ENCODE measurements around the gene LIME1.

LIME1 gene

DNA sequence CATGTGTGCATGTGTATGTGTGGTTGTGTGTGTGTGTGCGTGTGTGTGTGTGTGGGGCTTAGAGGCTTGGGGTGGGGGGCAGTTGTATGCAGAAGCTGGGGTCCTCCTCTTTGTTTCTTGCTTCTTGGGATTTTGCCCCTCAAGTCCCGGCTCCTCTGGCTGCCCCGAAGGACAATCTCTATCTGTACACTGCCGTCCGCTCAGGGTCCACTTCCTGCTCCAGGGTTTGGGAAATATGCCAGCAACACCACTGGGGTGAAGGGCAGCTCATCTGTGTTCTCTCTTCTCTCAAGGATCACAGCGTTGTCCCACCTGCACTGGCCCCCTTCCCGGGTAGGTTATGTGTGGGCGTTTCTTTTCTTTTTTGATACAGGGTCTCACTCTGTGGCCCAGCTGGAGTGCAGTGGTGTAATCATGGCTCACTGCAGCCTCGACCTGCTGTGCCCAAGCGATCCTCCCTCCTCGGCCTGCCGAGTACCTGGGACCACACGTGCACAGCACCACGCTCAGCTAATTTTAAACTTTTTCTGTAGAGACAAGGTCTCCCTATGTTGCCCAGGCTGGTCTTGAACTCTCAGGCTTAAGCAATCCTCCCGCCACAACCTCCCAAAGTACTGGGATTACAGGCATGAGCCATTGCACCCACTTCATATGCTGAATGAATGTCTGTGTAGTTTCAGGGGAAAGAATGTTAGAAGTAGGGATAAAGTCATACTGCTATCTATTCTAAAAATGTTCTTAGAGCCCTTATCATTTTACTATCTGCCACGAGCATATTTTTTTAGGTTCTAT lies 28.8 kb downstream of the LIME1 start:
- Histone ChIP-seq H3K36me3 (ENCODE audit: control insufficient read depth in 1 of 2, insufficient read depth in 2 of 2, low read length in 2 of 2) (peaks cover 0 to 8% of the 10 kb centered on the region in 2 donors), H3K4me3 (ENCODE audit: low read depth in 1 of 2, low read length in 2 of 2) (no peak overlapping the region)

DNA sequence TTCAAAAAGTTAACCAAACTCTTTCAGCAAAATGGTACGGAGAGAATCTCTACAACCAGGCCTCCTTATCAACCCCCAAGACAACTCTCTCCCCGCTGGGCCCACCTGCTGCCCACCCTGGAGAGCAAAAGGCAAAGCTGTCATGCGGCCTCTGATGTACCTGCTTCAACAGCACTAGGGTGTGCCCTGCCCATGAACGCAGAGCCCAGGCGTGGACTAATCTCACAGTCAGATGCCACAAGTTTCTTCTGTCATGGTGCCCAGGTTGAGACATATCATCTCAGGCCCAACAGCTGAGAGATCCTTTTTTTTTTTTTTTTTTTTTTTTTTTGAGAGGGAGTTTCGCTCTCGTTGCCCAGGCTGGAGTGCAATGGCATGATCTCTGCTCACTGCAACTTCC lies 29.4 kb downstream of the LIME1 start:
- Histone ChIP-seq H3K9me3 (ENCODE audit: control insufficient read depth in 1 of 2, low read length in 2 of 2) (no peaks in the 10 kb centered on the region), H3K36me3 (ENCODE audit: control insufficient read depth in 1 of 2, insufficient read depth in 2 of 2, low read length in 2 of 2) (peaks cover 0 to 8% of the 10 kb centered on the region in 2 donors), H3K4me3 (ENCODE audit: low read depth in 1 of 2, low read length in 2 of 2) (no peak overlapping the region), H3K27me3 (ENCODE audit: low read depth, low read length) (no peaks in the 10 kb centered on the region), H3K4me1 (ENCODE audit: control insufficient read depth in 1 of 2, insufficient read depth in 2 of 2, low read length in 2 of 2) (no peaks in the 10 kb centered on the region), H3K27ac (ENCODE audit: low read length) (no peak overlapping the region)

More for the DNA sequence above, 28.8 kb downstream of the LIME1 start:
- H3K27ac ChIP-seq (ENCODE audit: low read length), result no peak overlapping the region
- no peaks in the 10 kb centered on the region for H3K27me3 ChIP-seq (ENCODE audit: low read depth, low read length)
- H3K9me3 ChIP-seq (ENCODE audit: control insufficient read depth in 1 of 2, low read length in 2 of 2), result no peaks in the 10 kb centered on the region
- H3K4me1 ChIP-seq (ENCODE audit: control insufficient read depth in 1 of 2, insufficient read depth in 2 of 2, low read length in 2 of 2), result no peaks in the 10 kb centered on the region

DNA sequence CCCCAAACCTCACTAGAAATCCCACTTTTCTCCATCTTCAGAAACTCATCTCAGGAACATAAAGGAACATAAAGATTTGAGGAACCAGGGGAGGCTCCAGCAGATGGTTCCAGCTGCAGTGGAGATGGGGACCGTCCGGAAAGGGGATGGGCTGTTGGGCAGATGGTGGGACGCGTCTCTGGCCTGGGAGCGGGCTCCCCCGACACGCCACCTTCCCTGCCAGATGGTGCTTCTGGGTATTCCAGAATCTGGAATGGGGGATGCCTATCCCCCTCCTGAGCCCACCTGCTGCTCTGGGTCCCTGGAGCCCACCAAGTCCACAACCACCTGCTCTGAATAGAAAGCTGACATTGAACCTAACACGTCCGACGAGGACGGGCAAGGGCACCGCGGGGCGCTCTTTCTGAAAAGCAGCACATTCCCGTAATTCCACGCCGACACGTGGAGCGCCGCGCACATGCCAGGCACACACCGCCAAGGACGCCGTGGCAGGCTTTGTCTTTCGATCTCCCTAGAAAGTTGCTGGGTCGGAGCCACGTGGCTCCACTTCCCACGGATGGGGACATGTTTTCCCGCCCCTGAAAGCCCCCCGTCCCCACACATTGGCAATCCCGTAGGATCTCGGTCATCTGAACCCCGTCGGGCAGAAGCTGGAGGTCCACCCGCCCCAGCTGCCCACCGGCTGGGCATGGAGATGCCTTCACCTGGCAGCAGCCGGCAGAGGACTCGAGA lies 30.4 kb downstream of the LIME1 start:
- H3K9me3 ChIP-seq (ENCODE audit: control insufficient read depth in 1 of 2, low read length in 2 of 2), result no peaks in the 10 kb centered on the region
- no peak overlapping the region for H3K4me3 ChIP-seq (ENCODE audit: low read depth in 1 of 2, low read length in 2 of 2)
- peaks cover 0 to 8% of the 10 kb centered on the region in 2 donors for H3K36me3 ChIP-seq (ENCODE audit: control insufficient read depth in 1 of 2, insufficient read depth in 2 of 2, low read length in 2 of 2)
- no peaks in the 10 kb centered on the region for H3K27me3 ChIP-seq (ENCODE audit: low read depth, low read length)
- no peak overlapping the region for H3K27ac ChIP-seq (ENCODE audit: low read length)
- no peaks in the 10 kb centered on the region for H3K4me1 ChIP-seq (ENCODE audit: control insufficient read depth in 1 of 2, insufficient read depth in 2 of 2, low read length in 2 of 2)

DNA sequence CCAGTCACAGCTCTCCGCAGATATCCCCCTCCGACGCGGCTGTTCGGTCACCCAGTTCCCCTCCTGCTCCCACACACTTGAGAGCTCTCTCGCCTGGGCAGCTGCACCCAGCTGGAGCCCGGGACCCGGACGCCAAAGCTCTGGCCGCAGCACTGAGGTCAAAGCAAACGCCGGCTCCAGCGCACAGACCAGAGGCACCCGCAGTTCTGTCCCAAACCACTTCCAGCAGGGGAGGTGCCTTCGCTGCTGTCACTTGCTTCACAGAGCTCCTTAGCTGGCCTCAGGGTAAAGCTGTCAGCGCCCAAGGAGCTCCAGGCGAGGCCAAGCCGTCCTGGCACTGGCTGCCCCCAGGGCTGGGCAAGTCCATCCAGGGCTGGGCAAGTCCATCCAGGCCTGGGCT lies 31.0 kb downstream of the LIME1 start:
- Histone ChIP-seq H3K9me3 (ENCODE audit: control insufficient read depth in 1 of 2, low read length in 2 of 2) (no peaks in the 10 kb centered on the region), H3K27ac (ENCODE audit: low read length) (no peak overlapping the region), H3K27me3 (ENCODE audit: low read depth, low read length) (no peaks in the 10 kb centered on the region), H3K4me3 (ENCODE audit: low read depth in 1 of 2, low read length in 2 of 2) (no peak overlapping the region), H3K4me1 (ENCODE audit: control insufficient read depth in 1 of 2, insufficient read depth in 2 of 2, low read length in 2 of 2) (no peaks in the 10 kb centered on the region), H3K36me3 (ENCODE audit: control insufficient read depth in 1 of 2, insufficient read depth in 2 of 2, low read length in 2 of 2) (peaks cover 0 to 8% of the 10 kb centered on the region in 2 donors)

DNA sequence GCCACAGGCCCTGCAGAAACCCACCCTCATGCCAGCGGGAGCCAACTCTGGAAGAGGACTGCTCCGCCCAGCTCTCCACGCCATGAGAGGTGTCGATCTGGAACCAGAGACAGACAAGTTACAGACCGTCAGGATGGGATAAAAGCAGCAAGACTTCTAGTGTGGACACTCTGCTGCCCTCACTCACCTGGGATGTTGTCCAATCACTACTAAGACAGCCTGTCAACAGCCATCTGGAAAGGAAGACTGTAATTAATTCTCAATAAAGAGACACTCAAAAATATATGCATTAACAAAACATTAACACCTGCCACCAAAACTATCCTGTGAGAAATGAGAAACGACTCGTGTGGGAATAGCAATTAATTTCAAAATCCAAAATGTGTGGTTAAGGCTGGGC lies 31.4 kb downstream of the LIME1 start:
- H3K27ac ChIP-seq (ENCODE audit: low read length), result no peak overlapping the region

DNA sequence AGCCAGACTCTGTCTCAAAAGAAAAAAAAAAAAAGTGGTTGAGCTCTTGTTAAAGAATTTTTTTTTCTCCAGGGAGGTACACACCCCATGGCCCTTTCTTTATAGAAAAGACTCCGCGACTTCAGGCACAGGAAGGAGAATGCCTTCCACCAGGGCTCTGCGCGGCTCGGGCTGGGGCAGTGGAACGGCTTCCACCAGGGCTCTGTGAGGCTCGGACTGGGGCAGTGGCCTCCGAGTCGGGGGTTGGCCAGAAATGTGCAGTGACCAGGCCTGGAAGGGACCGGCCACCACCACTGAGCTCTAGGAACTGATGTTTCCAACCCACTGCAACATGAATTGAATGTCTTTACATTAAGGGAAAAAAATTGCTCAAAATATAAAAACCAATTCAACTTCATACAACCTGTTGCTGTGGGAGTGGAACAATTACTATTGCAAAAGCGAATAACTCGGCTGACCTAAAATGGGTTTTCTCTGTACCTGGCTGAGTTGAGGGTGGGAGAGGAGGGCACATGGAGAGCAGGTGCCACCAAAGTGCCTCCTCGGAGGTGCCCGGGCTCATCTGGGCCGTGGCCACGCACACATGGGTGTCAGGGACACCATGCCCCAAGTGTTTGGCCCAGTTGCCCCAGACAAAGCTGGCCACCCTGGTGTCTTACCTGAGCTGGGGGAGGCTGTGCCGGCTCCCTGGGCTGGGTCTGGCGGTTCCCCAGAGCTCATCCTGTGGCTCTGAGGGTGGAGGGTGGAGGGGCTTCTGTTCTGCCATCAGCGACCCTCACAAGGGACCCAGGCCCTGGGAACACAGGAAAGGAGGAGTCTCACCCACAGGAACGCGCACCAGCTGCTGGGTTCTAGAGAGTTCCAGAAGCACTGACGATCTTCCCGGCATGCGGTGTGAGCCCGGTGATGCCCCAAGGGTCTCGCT lies 32.4 kb downstream of the LIME1 start:
- no peaks in the 10 kb centered on the region for H3K9me3 ChIP-seq (ENCODE audit: control insufficient read depth in 1 of 2, low read length in 2 of 2)
- no peak overlapping the region for H3K4me3 ChIP-seq (ENCODE audit: low read depth in 1 of 2, low read length in 2 of 2)
- no peak overlapping the region for H3K27ac ChIP-seq (ENCODE audit: low read length)
- H3K4me1 ChIP-seq (ENCODE audit: control insufficient read depth in 1 of 2, insufficient read depth in 2 of 2, low read length in 2 of 2), result no peaks in the 10 kb centered on the region
- peaks cover 0 to 8% of the 10 kb centered on the region in 2 donors for H3K36me3 ChIP-seq (ENCODE audit: control insufficient read depth in 1 of 2, insufficient read depth in 2 of 2, low read length in 2 of 2)
- no peaks in the 10 kb centered on the region for H3K27me3 ChIP-seq (ENCODE audit: low read depth, low read length)

More for the DNA sequence above, 31.4 kb downstream of the LIME1 start:
- no peaks in the 10 kb centered on the region for H3K9me3 ChIP-seq (ENCODE audit: control insufficient read depth in 1 of 2, low read length in 2 of 2)
- no peaks in the 10 kb centered on the region for H3K4me1 ChIP-seq (ENCODE audit: control insufficient read depth in 1 of 2, insufficient read depth in 2 of 2, low read length in 2 of 2)
- no peaks in the 10 kb centered on the region for H3K27me3 ChIP-seq (ENCODE audit: low read depth, low read length)
- no peak overlapping the region for H3K4me3 ChIP-seq (ENCODE audit: low read depth in 1 of 2, low read length in 2 of 2)
- peaks cover 0 to 8% of the 10 kb centered on the region in 2 donors for H3K36me3 ChIP-seq (ENCODE audit: control insufficient read depth in 1 of 2, insufficient read depth in 2 of 2, low read length in 2 of 2)

DNA sequence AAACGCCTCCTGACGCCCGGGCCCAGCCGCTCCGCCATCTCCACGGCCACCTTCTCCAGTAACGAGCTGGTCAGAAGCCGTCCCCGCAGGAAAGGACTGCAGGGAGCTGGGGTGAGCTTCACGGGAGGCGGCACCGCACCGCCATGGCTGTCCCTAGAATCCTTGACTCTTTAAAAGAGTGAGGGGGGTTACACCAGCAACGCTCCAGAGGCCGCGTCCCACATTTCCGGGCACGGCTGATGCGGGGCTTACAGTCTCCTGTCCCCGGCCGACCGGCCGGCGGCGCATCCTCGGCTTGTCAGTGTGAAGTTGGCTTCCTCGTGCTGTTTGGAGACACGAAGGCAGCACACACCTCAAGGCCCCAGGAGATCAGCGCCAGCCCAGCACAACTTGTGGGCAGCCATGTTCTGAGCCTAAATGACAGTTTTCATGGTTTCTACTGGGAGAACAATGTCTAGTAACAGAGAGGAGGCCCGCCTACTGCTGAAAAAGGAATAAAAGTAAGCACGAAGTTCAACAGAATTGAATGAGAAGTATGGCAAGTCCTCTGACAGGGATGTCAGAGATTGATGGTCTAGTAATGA lies 33.5 kb downstream of the LIME1 start:
- H3K27ac ChIP-seq (ENCODE audit: low read length), result no peak overlapping the region
- peaks cover 0 to 8% of the 10 kb centered on the region in 2 donors for H3K36me3 ChIP-seq (ENCODE audit: control insufficient read depth in 1 of 2, insufficient read depth in 2 of 2, low read length in 2 of 2)
- no peaks in the 10 kb centered on the region for H3K27me3 ChIP-seq (ENCODE audit: low read depth, low read length)
- no peaks in the 10 kb centered on the region for H3K9me3 ChIP-seq (ENCODE audit: control insufficient read depth in 1 of 2, low read length in 2 of 2)
- H3K4me1 ChIP-seq (ENCODE audit: control insufficient read depth in 1 of 2, insufficient read depth in 2 of 2, low read length in 2 of 2), result peaks cover 0 to under 1% of the 10 kb centered on the region in 2 donors
- no peak overlapping the region for H3K4me3 ChIP-seq (ENCODE audit: low read depth in 1 of 2, low read length in 2 of 2)

DNA sequence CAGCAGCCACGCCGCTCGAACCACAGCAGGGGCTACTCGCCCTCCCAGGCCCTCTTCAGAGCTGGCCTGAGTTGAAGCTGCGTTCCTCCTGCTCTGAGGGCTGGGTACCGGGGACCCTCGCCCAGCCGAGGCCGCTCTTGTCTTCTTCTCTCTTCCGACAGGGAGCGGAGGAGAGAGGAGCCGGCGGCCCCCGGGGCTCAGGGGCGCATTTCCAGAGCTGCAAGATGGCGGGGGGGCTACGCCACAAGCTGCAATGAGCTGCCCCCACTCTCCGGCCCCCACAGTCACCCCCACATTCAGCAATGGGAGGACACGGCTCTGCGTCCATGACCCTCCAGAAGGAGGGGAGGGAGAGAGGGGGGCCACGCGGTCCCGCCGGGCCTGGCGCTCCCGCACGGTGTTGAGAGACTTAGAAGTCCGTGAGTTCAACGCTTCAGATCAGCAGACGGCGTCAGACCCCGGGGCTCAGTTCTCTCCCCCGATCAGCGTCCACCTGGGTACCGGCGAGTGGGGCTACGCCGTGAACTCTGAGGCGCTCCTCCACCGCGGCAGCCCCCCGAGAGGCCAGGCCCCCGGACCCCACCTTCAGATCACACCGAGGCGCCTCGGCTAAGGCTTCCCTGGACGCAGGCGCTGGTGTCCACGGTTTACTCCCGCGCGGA lies 34.7 kb downstream of the LIME1 start:
- Histone ChIP-seq H3K27ac (ENCODE audit: low read length) (no peak overlapping the region), H3K27me3 (ENCODE audit: low read depth, low read length) (no peaks in the 10 kb centered on the region), H3K4me1 (ENCODE audit: control insufficient read depth in 1 of 2, insufficient read depth in 2 of 2, low read length in 2 of 2) (peaks cover 0 to 8% of the 10 kb centered on the region in 2 donors), H3K36me3 (ENCODE audit: control insufficient read depth in 1 of 2, insufficient read depth in 2 of 2, low read length in 2 of 2) (peaks cover 0 to 8% of the 10 kb centered on the region in 2 donors), H3K4me3 (ENCODE audit: low read depth in 1 of 2, low read length in 2 of 2) (no peak overlapping the region), H3K9me3 (ENCODE audit: control insufficient read depth in 1 of 2, low read length in 2 of 2) (no peaks in the 10 kb centered on the region)

DNA sequence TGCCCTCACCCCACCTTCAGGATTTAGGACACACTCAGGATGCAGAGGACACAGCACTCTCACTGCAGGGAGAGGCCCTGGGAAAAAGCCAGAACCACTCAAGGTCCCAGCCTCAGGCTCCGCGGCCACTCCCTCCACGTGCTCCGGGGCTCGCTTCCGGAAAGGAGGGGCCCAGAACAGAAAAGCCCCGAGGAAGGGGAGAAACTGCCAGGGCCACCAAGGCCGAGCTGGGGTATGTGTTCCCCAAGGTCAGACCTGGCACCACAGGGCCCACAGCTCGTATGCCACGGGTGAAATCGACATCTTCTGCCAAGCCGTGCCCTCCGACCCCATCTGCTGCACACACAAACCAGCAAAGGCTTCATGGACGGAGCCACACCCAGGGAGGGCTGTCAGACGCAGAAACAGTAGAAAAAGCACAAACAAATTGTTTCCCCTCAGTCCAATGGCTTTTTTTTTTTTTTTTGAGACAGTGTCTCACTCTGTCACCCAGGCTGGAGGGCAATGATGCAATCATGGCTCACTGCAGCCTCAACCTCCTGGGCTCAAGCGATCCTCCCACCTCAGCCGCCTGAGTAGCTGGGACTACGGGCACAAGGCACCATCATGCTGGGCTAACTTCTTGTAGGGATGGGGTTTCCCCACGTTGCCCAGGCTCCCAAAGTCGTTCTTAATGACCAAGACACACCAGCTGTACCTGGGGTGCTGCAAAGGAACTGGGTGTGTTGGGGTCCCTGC lies 36.5 kb downstream of the LIME1 start:
- no peaks in the 10 kb centered on the region for H3K9me3 ChIP-seq (ENCODE audit: control insufficient read depth in 1 of 2, low read length in 2 of 2)
- H3K27ac ChIP-seq (ENCODE audit: low read length), result no peak overlapping the region
- peaks cover 0 to 8% of the 10 kb centered on the region in 2 donors for H3K4me1 ChIP-seq (ENCODE audit: control insufficient read depth in 1 of 2, insufficient read depth in 2 of 2, low read length in 2 of 2)
- H3K4me3 ChIP-seq (ENCODE audit: low read depth in 1 of 2, low read length in 2 of 2), result no peak overlapping the region
- no peaks in the 10 kb centered on the region for H3K27me3 ChIP-seq (ENCODE audit: low read depth, low read length)
- peaks cover 0 to 8% of the 10 kb centered on the region in 2 donors for H3K36me3 ChIP-seq (ENCODE audit: control insufficient read depth in 1 of 2, insufficient read depth in 2 of 2, low read length in 2 of 2)
